Measurements from ENCODE around the gene SNRNP200.

SNRNP200 gene

DNA sequence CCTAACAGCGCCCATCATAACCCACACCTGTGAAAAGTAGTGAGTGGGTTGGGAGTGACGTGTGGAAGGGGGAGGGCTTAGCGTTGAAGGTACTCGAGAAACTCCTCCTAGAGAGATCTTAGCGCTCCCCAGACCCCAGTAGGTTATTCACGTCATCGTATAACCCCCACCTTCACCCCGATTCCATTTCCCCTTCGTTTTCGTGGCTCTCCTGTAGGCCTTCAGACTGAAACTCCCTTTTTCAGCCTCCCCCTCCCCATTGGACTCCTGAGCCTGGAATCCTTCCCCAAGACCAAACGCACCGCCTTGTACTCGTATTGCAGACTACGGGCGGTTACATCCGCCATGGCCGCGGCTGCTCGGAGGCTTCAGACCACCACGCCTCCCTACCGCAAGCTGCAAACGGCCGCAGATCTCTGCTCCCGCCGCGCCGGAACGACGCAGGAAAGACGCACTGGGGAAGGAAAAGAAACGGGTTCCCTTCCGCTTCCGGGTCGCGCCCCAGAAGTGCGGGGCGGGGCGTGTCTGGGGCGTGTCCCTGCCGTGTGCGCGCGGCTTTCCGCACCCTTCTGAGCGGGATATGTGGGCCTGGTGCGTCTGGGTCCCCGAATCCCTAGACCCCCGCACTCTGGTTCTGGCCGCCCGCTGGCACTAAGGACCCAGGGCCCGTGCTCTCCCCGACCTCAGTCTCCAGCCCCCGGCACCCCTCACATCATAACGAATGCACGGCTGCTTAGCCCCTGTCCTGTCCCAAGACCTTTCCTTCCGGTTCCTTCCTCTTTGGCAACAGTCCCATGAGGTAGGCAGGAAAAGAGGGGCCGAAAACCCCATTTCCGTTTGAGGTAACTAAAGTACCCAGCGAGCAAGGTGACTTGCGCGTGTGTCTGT is at the start of gene SNRNP200:
Gene SNRNP200 (minus strand): TSS at position 456 of the 888 bp plus-strand sequence. CDS start 109 bp downstream, at position 347.
- peak; percentile 92 for DNase-seq

DNA sequence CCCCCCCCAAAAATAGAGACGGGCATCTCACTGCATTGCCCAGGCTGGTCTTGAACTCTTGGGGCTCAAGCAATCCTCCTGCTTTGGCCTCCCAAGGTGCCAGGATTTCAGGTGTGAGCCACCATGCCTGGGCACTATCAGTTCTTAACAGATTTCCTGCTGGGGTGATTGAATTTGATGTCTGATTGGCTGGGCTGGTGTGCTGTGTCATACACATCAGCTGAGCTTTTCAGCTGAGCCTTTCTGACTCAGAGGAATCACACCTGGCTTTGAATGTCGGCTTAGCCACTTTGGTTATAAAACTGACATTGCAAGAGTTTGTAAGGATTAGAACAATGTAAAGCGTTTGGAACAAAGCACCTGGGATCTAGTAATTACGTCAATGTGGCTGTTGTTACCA is 49.1 kb upstream of the SNRNP200 start:
- no peak for DNase-seq

DNA sequence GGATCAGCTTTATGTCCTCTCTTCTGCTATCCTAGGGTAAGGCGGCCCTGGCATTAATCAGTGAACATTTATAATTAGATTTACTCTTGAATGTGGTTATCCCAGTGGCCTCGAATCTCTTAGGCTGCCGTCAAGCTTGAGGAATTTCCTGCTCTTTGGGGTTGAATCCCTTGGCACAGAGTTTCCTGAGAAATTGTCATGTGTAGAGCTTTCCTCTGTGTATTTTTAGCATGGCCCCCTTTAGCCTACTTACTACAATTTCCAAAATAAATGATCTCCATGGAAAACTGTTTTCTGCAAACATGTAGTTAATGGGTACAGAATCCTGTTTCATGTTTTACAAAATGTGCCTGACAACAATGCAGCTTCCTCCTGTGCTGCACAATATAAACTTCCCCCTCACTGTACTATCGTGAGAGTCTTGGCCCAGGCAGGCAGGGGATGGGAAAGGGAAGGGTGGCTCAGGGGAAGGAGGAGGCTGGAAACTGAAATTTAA is 48.3 kb upstream of the SNRNP200 start:
- DNase-seq: no peak

DNA sequence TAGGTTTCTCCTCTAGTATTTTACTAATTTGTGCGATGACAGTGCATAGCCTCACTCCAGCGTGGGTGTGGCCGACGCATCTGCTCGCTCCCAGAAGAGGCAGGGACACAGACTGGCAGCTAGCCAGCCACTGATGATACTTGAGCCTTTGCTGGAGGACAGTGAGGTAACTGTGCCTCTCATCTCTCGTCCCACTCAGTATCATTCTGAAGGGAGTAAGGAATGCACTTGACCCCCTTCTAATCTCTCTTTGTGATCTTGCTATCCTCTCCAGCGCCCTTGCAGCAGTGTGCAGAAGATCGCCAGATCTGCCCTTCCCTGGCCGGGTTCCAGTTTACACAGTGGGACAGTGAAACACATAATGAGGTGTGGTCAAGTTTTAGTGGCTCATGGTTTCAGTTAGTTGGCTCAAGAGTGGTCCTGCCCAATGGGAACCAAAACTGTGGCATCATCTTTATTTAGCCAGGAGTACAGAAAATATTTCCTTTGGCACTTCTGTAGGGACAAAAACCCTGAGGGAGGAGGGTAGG is 47.8 kb upstream of the SNRNP200 start:
- DNase-seq: no peak

DNA sequence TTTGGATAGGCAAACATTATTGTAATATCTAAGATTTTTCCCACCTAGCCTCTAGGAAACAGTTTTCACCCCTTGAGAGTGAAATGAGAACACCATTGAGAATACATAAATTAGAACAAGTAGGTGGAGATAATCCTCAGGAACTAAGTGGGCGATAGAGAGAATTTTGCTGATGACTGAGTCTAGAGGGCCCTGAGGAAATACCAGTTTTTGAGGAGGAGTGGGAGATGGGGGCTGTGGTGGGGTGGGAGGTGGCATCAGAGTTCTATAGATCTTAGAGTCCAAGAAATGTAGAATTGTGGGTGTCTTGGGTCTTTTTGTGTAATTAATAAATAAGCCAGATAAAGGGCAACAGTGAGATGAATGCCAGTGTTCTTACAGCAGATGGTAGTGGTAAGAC is 42.0 kb upstream of the SNRNP200 start:
- DNase-seq: no peak

DNA sequence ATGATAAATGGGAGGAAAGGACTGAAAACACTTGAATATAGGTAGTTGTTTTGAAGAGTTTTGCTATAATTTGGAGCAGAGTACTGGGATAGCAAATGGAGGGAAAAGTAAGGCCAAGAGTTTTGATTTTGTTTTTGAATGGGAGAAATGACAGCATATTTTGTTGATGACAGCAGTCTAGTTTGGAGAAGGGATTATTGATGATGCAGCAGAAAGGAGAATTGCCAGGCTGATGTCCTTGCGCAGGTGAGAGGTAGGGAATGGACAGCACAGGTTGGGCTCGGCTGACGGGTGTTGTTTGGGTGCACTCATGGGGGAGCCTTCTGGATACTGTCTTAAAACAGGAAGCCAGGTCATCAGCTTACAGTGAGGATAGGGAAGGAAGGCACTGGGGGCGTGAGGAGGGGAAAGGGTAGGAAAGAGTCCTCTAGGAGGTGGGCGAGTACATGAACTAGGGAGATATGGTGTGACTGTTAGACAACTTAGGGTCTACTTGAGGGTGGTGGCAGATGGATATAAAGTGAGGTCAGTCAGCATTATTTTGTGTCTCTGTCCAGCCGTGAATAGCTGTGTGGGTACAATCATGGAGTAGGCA is 40.6 kb upstream of the SNRNP200 start:
- no peak for DNase-seq

DNA sequence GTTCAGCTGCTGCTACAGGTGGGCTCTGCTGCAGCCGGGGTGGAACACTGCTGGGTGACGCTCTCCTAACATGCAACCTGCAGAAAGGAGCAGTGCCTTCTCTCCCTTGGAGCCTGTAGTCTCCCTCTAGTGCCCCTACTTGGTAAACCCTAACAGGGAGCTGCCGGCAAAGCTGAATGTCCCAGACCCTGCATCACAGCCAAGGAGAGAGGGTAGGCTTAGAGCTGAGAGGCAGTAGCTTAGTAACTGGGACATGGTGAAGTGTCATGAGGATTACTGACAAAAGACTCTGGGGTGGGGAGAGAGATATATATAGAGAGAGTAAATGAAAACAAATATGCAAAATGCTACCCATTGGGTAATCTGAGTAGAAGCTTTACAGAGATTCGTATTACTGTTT is 40.1 kb upstream of the SNRNP200 start:
- DNase-seq: peak; percentile 30

DNA sequence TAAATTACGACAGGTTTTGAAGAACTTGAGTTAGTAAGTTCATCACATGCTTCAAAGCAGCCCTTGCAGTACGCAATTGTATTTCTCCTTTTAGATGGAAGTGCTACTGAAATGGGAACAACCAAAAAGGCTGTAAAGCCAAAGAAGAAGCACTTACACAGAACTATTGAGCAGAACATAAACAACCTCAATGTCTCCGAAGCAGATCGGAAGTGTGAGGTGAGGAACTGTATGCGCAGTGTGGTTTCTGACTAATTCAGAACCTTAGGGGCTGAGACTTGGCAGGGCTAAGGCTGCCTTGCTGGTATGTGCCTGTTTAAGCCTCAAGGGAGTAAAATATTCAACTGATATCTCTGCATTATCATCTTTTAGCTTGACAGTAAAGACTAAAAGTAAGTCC is 38.7 kb upstream of the SNRNP200 start:
- peak; percentile 62 for DNase-seq

DNA sequence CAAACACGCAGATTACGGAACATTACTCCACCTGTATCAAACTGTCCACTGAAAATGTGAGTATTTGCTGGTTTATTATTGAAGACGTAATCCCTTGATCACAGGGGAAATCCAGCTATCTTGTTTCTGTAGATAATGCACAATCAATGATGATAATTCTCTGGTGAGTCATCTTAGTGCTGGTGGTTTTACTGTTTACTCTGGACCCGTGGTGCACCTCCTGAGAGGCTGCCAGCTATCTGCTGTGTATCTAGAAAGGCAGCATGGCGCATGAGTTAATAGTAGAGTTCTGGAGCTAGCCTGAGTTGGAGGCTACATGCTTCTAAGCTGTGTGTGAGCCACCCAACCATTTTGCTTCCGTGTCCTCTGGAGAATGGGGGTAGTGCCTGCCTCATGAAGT is 36.7 kb upstream of the SNRNP200 start:
- peak; percentile 59 for DNase-seq

DNA sequence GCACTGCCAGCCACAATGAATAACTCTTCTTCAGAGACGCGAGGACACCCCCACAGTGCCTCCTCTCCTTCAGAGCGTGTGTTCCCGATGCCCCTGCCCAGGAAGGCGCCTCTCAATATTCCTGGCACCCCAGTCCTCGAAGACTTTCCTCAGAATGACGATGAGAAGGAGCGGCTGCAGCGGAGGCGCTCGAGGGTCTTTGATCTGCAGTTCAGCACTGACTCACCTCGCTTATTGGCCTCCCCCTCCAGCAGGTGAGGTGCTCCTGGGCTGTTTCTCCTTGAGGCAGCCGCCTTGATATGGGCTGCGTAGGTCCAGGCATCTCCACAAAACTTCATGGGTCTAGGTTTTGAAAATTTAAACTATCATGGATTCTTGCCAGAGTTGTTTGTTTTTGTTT is 36.3 kb upstream of the SNRNP200 start:
- no peak for DNase-seq

DNA sequence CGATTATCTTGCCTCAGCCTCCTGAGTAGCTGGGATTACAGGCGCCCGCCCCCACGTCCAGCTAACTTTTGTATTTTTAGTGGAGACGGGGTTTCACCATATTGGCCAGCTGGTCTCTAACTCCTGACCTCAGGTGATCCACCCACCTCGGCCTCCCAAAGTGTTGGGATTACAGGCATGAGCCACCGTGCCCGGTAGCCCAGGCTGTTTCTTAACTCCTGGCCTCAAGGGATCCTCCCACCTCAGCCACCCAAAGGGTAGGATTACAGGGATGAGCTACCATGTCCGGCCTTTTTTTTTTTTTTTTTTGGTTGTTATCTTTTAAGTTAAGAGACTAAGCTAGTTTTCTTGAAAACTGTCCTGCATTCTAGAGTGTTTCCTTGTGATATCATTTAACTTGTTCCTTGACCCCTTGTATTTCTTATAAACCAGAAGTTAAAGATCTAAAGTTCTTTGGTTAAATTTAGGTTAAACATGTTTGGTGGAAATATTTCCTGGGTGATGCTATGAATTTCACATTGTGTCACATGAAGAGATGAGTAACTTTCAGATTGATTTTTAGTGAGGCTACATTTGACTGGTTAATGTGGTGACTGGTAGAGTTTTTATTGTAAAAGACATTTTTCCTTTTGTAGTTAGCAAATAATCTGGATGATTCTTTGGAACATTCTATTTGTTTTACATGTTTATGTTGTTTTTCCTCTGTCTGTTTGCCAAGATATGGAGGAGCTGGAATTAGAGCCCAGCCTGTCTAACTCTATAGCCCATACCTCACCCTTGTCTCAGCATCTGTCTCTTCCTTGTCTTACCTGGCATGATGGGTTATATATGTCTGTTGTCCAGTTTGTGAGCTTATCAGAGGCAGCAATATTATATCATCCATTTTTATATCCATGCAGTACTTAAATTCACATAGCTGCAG is 35.4 kb upstream of the SNRNP200 start:
- no peak for DNase-seq

DNA sequence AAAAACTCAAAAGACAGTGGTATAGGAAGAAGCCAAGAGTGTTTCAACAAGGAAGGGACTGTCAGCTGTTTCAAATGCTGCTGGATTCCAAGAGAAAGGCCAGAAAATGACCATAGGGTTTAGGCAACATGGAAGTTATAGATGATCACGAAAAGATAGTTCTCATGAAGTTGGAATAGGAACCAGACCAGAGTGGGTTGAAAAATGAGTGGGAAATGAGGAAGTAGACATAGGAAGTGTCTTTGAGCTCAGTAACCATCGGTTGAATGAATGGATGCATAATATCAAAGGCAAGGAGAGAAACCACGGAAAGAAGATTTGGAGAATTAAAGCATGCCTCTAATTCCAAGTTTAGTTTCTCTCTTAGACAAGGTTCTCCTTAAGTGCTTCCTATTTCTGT is 31.5 kb upstream of the SNRNP200 start:
- DNase-seq: no peak

DNA sequence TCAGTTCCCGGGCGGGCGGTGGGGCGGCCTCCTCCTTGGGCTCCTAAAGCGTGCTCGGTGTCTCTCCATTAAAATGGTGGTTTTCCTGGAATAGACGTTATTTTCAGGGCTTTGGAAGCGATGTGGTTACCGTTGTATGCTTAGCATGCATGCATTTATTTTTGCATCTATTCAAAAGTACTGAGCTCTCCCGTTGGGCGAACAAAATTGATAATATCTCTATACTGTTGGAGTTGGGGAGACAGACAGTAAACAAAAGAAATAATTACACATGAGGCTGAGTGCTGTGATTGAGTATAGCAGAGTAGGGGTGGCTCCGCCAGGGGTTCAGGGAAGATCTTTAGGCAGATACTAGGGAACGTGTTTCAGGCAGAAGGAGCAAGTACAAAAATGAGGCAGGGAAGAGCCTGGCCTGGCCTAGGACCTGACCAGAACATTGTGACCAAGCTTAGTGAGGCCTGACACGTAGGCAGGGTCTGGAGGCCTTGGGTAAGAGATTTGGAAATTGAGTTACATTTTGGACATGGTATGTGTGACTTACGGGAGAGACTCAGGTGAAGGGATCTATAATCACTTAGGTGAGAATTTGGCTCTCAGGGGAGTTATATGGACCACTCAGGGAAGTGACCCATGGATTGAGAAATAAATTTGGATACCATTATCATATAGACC is 30.9 kb upstream of the SNRNP200 start:
- no peak for DNase-seq

DNA sequence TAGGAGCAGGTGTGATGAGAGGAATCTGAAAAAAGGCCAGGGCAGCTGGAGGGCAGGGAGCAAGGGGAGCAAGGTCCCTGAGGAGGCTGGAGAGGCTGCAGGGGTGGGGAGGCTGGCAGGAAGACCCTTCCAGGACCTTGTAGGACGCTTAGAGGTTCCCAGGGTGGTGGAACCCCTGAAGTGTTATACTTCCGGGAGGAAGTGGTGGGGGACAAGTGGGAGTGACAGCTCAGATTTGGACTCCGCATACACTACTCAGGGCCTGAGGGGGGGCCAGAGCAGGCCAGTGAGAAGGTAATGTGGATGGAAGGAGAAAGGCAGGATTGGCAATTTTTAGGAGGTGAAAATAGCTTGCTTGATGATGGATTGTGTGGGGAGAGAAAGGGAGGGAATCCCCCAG is 28.4 kb upstream of the SNRNP200 start:
- DNase-seq: no peak

DNA sequence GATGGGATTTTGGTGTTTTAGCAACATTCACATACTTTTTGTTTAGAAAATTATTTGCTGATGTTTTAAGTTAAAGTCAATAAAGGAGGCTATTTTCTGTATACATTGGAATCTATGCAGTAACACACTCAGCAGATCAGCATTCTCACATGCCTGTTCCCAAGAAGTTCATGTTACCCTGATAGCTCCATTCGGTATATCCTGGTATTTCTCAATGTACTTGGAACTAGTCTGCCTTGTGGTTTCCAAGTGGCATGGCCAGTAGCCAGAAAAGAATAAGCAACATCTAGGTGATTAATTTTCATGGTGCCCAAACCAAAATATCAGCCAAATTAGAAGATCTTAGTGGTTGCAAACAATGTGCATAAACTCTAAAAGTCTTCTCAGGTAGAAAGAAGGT is 25.1 kb upstream of the SNRNP200 start:
- DNase-seq: no peak

DNA sequence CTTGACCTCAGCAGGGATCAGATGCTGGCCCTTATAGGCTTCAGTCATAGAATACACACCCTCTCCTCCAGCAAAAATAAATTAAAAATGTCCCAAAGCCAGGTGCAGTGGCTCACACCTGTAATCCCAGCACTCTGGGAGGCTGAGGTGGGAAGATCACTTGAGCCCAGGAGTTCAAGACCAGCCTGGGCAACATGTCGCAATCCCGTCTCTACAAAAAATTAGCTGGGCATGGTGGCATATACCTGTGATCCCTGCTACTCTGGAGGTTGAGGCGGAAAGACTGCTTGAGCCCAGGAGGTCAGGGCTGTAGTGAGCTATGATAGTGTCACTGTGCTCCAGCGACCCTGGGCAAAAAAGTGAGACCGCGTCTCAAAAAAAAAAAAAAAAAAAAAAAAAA is 24.5 kb upstream of the SNRNP200 start:
- DNase-seq: no peak

DNA sequence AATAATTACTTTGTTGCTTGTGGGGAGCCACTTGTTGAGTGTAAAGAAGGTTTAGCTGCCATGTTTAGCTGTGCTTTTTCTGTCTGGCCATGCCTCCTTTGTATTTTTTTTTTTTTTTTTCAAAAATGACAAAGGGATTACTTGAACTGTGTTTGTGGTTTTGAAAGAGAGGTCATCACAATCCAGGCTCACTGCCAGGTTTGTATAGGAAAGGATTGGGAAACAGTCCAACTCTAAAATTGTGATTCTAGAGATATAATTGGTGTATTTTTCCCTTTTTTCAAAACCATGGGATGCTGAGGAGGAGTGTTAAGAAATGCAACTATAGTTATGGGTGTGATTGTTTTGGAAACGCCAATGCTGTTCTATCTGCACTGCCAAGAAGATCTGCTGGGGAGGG is 24.1 kb upstream of the SNRNP200 start:
- DNase-seq: no peak

DNA sequence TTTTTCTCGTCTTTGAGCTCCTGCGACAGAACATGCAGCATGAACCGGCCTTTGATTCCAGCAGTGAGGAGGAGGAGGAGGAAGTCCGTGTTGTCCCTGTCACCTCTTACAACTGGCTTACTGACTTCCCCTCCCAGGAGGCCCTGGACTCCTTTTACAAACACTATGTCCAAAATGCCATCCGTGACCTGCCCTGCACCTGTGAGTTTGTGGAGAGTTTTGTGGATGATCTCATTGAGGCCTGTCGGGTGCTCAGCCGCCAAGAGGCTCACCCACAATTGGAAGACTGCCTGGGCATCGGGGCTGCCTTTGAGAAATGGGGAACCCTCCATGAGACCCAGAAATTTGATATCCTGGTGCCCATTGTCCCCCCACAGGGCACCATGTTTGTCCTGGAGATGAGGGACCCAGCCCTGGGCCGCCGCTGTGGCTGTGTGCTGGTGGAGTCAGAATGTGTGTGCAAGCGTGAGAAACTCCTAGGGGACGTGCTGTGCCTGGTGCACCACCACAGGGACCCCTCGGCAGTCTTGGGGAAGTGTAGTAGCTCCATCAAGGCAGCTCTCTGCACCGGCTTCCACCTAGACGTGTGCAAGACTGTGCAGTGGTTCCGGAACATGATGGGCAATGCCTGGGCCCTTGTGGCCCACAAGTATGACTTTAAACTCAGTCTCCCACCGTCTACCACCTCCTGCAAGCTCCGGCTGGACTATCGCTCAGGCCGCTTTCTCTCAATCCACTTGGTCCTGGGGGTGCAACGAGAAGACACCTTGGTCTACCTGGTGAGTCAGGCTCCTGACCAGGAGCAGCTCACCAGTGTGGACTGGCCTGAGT is 21.9 kb upstream of the SNRNP200 start:
- DNase-seq: no peak

DNA sequence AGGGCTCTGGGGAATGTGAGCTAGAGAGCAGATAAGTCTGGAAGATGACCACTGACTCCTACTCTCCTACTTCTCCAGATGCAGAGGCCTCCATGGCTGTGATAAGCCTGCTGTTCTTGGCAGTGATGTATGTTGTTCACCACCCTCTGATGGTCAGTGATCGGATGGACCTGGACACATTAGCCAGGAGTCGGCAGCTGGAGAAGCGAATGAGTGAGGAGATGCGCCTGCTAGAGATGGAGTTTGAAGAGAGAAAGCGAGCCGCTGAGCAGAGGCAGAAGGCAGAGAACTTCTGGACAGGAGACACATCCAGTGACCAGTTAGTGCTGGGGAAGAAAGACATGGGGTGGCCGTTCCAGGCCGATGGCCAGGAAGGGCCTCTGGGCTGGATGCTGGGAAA is 21.2 kb upstream of the SNRNP200 start:
- no peak for DNase-seq

DNA sequence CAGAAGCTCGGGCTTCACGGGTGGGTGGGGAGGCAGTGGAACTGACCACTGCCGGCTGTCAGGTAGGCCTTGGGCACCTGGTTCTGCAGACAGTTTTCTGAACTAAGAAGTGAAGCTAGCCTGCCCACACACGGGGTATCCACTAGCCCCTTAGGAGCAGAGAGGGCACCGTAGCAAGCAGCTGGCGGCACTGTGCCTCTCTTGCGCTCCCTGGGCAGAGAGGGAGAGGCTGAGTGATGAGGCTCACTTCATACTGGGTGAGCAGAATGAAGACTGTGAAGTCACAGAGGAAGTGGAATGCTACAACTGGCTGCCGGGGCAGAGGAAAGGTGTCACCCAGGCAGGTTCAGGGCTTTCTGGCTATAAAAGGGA is 20.5 kb upstream of the SNRNP200 start:
- peak; percentile 64 for DNase-seq
